Uterus (tissue), 4 donors: ENCODE data around the gene CELF4. TPM values are rescaled to one million over a fixed set of nuclear protein-coding genes. Genes with fewer than 3 reads are reported as not detected.

Experiments used
- DNase-seq, 2 donors: peaks; one replicate each; pipeline ENCODE4 v3.0.0-alpha.2; 2019 to 2020
- H3K27ac ChIP-seq, 2 donors: fragments of 200-600 bp; sonication (generic); 1 replicate in 1 of 2; 2 replicates in 1 of 2; pipeline ENCODE4 v1.5.1; 2016 to 2018
- H3K27me3 ChIP-seq, 2 donors: fragments of 200-600 bp; sonication (generic); one replicate each; pipeline ENCODE4 v1.5.1; 2018 to 2019; ENCODE audit warnings: control low read depth in 1 of 2
- H3K36me3 ChIP-seq, 2 donors: fragments of 200-600 bp; sonication (generic); one replicate each; pipeline ENCODE4 v1.5.1; 2019; ENCODE audit warnings: control low read depth in 1 of 2
- H3K4me1 ChIP-seq, 2 donors: fragments of 200-600 bp; sonication (generic); one replicate each; pipeline ENCODE4 v1.5.1; 2018 to 2019; ENCODE audit warnings: control low read depth in 1 of 2
- H3K4me3 ChIP-seq, 2 donors: fragments of 200-600 bp; sonication (generic); 1 replicate in 1 of 2; 2 replicates in 1 of 2; pipeline ENCODE4 v1.5.1; 2018 to 2019; ENCODE audit warnings: mild to moderate bottlenecking in 1 of 2
- H3K9me3 ChIP-seq, 2 donors: fragments of 200-600 bp; sonication (generic); one replicate each; pipeline ENCODE4 v1.5.1; 2019; ENCODE audit warnings: control low read depth in 1 of 2
- POLR2A ChIP-seq, 2 donors: fragments of 450-650 bp; IDR thresholded peaks; one replicate each; pipeline ENCODE4 v1.6.1; 2016; ENCODE audit warnings: antibody characterized with exemption in 2 of 2, mild to moderate bottlenecking in 1 of 2, moderate library complexity in 1 of 2
- intact Hi-C: fragments of 100-400 bp; cut with DNase I; formaldehyde crosslinking; loops from one replicate; pipeline ENCODE4 v1.15.1; 2023; ENCODE audit warnings: low total_unique reads
- total RNA-seq, 4 donors: library from RNA; depleted of rRNA in 3 of 4; stranded (reverse); fragments of >200 nt in 3 of 4; gene quantifications; one replicate each; pipeline versions ENCODE4 v1.1.0 to v1.2.4, GENCODE V29; 2014 to 2023
- TF ChIP-seq, protein P1 (sequence below), 4 experiments: fragments of 200-600 bp in 2 of 4; fragments of 450-650 bp in 2 of 4; sonication (generic) in 2 of 4; IDR thresholded peaks; one replicate each; pipeline ENCODE4 v1.5.1; 2016 to 2019; ENCODE audit warnings: antibody characterized with exemption in 4 of 4, mild to moderate bottlenecking in 2 of 4, moderate library complexity in 1 of 4
- donor health status: DM: yes; HTN: yes; CAD: no.

The CELF4 gene
- total RNA-seq, 4 donors from 2014 or later = 0.18 to 1.7 TPM; not detected in 2

DNA sequence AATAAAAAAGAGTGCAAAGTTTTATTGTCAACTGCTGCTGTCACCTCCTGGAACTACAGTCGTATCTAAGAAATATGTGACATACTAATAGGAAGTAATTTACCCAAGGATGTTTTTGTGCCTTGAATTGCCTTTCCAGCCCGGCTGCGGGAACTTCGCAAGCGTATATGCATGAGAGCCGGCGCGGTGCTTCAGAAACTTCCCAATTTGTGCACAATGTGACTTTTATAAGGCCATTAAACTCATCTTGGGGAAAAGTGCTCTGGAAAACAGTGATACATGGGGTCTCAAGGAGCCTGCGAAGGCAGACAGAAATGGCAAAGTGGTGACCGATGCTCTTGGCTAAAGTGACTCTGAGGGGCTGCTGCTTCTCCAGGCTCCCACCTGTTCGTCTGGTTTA lies 41.7 kb upstream of the CELF4 start:
- H3K27ac ChIP-seq = no peak overlapping the region
- intact Hi-C loops = no loop called here
- TF ChIP-seq POLR2A (IDR thresholded peaks at IDR 0.05) = no peak
- TF ChIP-seq, protein P1, sequence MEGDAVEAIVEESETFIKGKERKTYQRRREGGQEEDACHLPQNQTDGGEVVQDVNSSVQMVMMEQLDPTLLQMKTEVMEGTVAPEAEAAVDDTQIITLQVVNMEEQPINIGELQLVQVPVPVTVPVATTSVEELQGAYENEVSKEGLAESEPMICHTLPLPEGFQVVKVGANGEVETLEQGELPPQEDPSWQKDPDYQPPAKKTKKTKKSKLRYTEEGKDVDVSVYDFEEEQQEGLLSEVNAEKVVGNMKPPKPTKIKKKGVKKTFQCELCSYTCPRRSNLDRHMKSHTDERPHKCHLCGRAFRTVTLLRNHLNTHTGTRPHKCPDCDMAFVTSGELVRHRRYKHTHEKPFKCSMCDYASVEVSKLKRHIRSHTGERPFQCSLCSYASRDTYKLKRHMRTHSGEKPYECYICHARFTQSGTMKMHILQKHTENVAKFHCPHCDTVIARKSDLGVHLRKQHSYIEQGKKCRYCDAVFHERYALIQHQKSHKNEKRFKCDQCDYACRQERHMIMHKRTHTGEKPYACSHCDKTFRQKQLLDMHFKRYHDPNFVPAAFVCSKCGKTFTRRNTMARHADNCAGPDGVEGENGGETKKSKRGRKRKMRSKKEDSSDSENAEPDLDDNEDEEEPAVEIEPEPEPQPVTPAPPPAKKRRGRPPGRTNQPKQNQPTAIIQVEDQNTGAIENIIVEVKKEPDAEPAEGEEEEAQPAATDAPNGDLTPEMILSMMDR (IDR thresholded peaks at IDR 0.05) = no peak
- DNase-seq = no peak
- no peak overlapping the region for H3K4me3 ChIP-seq
- no peaks in the 10 kb centered on the region for H3K27me3 ChIP-seq
- H3K4me1 ChIP-seq = no peaks in the 10 kb centered on the region
- no peaks in the 10 kb centered on the region for H3K9me3 ChIP-seq
- no peaks in the 10 kb centered on the region for H3K36me3 ChIP-seq

DNA sequence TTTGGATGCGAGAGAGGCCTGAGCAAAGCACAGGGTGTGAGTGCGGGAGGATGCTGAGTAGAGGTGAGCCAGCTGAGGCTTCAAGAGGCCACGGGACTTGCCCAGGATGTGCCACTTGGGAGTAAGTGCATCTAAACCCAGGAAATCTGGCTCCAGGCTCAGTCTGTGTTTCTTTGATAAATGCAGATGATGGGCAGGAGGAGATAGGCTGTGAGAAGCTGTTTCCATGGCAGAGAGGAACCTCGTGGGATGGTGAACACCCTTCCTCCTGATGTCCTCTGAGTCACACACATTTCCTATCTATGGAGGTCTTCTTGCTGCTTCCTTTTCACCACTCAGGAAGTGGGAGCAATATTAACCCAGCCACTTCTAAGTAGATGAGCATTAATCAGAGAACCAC lies 38.4 kb upstream of the CELF4 start:
- Histone ChIP-seq H3K4me1 (no peaks in the 10 kb centered on the region), H3K27ac (no peak overlapping the region), H3K4me3 (no peak overlapping the region), H3K27me3 (no peaks in the 10 kb centered on the region), H3K9me3 (no peaks in the 10 kb centered on the region), H3K36me3 (no peaks in the 10 kb centered on the region)
- intact Hi-C loops = no loop called here
- TF ChIP-seq, protein P1 (IDR thresholded peaks at IDR 0.05) = no peak
- TF ChIP-seq POLR2A (IDR thresholded peaks at IDR 0.05) = no peak
- no peak for DNase-seq

DNA sequence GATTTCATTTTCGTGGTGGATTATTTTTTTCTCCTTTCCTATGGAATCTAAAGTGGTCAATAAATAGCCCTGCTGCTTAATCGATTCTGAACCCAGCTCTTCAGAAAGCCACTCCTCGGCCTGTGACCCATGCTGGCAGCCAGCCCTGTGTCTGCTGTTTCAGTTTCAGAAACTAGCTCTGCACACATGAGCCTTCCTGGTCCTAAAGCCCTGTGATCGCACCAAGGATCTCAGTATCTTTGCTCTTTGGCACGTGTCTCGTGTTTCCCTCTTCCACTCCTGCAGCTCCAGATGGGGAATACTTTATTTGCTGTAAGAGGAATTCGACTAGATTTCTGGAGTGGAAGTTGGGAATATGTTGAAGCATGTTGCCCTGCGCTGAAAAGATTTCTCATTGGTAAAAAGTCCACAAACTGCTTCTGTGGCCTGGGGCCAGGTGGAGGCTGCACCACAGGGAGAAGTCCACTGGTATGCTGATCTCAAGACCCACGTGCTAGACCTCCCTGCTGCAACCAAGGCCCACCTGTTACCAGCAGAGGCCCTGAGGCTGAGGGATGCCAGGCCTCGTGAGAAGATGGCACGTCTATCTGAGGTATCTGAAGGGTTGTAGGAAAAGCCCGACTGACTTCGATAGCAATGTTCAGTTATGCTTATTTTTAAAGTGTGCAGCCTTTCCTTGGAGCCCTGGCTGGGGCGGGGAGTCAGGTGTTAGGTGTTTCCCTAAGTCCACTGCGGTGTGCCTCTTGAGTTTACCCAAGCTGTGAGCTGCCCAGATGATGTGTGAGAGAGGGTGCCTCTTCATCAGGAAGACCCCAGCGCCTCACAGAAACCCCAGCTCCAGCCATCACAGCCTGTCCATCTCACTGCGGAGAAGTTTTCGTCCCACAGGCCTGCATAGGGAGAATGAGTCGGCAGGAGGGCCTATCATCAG lies 33.6 kb upstream of the CELF4 start:
- no peaks in the 10 kb centered on the region for H3K4me1 ChIP-seq
- no peak overlapping the region for H3K27ac ChIP-seq
- DNase-seq = no peak
- TF ChIP-seq, protein P1 (IDR thresholded peaks at IDR 0.05) = no peak
- TF ChIP-seq POLR2A (IDR thresholded peaks at IDR 0.05) = no peak
- H3K27me3 ChIP-seq = no peaks in the 10 kb centered on the region
- H3K36me3 ChIP-seq = no peaks in the 10 kb centered on the region
- no peak overlapping the region for H3K4me3 ChIP-seq
- intact Hi-C loops = no loop called here
- H3K9me3 ChIP-seq = no peaks in the 10 kb centered on the region

DNA sequence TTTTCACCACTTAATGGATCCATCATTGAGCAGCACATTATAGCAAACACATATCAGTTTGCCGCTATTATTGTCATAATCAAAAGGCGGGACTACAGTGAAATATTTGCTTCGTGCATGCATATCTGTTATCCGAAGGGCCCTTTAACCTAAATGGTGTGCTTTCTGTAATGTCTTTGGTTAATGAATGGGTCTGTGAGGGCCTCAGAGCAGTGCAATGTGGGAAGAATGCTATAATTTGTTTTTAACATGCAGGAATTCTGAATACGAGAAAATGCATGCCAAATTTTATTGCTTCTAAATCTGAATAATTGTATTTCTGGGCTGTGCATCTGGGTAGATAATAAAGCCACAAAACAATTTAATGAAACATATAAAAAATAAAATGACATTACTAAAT lies 32.8 kb upstream of the CELF4 start:
- Histone ChIP-seq H3K4me3 (no peak overlapping the region), H3K9me3 (no peaks in the 10 kb centered on the region), H3K27ac (no peak overlapping the region), H3K27me3 (no peaks in the 10 kb centered on the region), H3K36me3 (no peaks in the 10 kb centered on the region), H3K4me1 (no peaks in the 10 kb centered on the region)
- TF ChIP-seq, protein P1 (IDR thresholded peaks at IDR 0.05) = no peak
- no peak for TF ChIP-seq POLR2A (IDR thresholded peaks at IDR 0.05)
- DNase-seq = no peak
- intact Hi-C loops = no loop called here

GRCh38 chr18:37590346-37590745 lies 24.7 kb upstream of the CELF4 start:
- no peaks in the 10 kb centered on the region for H3K4me1 ChIP-seq
- H3K4me3 ChIP-seq = no peak overlapping the region
- H3K36me3 ChIP-seq = no peaks in the 10 kb centered on the region
- H3K27me3 ChIP-seq = no peaks in the 10 kb centered on the region
- no peaks in the 10 kb centered on the region for H3K9me3 ChIP-seq
- TF ChIP-seq POLR2A (IDR thresholded peaks at IDR 0.05) = no peak
- TF ChIP-seq, protein P1 (IDR thresholded peaks at IDR 0.05) = no peak
- intact Hi-C loops = no loop called here
- DNase-seq = no peak
- no peak overlapping the region for H3K27ac ChIP-seq
